ENCODE measurements around the gene PLXNB1. TPM values are rescaled to one million over a fixed set of nuclear protein-coding genes. Genes with fewer than 3 reads are reported as not detected.

Gene PLXNB1
- total RNA-seq, 2 donors from 2014 or later = 69.4 to 73.0 TPM

DNA sequence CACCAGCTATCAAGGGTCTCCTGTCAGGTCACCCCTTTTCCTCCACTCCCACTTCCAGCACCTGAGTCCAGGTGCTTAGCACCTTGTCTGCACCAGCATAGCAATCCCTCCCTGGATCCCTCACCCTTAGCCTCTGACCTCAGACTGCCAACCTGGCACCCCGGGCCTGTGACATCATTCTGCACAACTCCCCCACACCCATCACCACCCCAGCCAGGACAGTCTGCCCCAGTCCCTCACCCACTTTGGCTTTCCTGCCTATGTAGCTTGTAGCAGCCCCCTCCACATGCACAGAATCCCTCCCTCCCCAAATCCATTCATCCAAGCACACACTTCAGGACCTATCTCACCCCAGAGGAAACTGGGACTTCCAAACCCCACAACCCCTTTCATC lies 819 bp upstream of the PLXNB1 start:
- Histone ChIP-seq H3K27ac (peak overlapping the region; percentile 91 to 94), H3K9me3 (no peaks in the 10 kb centered on the region), H3K36me3 (no peaks in the 10 kb centered on the region), H3K4me3 (no peak overlapping the region), H3K4me1 (peaks cover 0 to 61% of the 10 kb centered on the region in 2 donors), H3K27me3 (no peaks in the 10 kb centered on the region)
- DNase-seq (ENCODE audit: low spot score) = no peak
- TF ChIP-seq, protein P1, sequence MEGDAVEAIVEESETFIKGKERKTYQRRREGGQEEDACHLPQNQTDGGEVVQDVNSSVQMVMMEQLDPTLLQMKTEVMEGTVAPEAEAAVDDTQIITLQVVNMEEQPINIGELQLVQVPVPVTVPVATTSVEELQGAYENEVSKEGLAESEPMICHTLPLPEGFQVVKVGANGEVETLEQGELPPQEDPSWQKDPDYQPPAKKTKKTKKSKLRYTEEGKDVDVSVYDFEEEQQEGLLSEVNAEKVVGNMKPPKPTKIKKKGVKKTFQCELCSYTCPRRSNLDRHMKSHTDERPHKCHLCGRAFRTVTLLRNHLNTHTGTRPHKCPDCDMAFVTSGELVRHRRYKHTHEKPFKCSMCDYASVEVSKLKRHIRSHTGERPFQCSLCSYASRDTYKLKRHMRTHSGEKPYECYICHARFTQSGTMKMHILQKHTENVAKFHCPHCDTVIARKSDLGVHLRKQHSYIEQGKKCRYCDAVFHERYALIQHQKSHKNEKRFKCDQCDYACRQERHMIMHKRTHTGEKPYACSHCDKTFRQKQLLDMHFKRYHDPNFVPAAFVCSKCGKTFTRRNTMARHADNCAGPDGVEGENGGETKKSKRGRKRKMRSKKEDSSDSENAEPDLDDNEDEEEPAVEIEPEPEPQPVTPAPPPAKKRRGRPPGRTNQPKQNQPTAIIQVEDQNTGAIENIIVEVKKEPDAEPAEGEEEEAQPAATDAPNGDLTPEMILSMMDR (IDR thresholded peaks at IDR 0.05) = no peak

DNA sequence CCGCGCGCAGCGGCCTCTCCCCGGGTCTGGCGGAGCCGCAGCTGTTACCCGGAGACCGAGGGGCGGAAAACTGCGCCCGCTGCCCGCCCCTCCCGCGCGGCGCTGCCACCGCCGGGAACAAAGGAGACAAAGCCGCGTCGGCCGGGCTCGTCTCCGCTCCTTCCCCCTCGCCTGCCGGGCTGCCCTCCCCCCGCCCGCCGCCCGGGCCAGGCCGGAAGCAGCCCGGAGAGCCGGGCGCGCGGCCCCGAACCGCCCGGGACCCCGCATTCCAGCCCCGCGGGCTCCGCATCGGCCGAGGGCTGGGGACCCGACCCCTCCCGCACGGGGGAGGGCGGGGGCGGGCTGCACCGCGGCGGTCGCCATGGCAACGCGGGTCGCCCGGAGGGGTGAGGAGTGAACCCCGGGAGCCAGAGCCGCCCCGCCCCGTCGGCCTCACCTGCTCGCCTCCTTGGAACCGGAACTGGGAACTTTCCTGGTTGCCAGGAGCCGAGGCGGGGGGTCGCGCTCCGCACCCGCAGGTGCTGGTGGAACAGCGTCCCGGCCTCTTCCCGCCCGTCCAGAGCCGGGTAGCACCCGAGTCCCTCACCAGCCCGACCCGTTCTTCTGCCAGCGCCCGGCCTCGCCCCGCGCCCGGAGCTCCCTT lies 448 bp downstream of the PLXNB1 start:
- Histone ChIP-seq H3K9me3 (no peaks in the 10 kb centered on the region), H3K27me3 (no peaks in the 10 kb centered on the region), H3K27ac (peak overlapping the region; percentile 91 to 94), H3K4me1 (peaks cover 0 to 70% of the 10 kb centered on the region in 2 donors), H3K36me3 (no peaks in the 10 kb centered on the region), H3K4me3 (peak overlapping the region; percentile 79 to 82)
- TF ChIP-seq, protein P1 (IDR thresholded peaks at IDR 0.05) = no peak
- no peak for DNase-seq (ENCODE audit: low spot score)

DNA sequence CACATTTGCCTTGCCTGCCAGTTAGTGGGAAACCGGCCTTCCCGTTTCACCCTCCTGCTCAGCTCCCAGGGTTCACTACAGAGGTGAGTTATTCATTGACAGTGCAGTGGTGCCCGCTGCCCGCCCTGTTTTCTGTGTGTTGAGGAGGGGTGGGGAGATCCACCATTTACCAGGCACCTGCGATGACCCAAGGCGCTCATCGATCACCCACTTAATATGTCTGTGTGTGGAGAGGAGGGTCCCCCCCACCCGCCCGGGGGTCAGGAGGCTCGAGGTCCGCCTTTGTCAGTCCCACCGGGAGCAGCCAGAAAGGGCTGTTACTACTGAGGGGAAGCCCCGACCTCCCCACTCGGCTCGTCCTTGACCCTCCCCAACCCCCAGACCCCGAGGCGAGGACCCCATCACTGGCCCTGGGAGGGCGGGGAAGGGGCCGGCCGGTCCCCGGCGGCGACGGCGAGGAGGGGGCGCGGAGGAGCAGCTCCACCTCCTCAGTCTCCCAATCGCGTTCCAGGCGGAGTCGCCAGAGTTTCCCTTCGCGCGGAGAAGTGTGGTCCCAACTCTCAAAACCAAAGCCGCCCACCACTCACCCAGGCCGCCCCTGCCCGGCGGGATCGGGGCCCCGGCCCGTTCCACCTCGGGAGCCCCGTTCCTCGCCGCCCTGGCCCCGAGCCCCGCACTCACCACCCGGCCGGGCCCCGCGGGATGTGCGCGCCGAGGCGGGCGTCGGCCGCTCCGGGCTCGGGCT lies 1.1 kb downstream of the PLXNB1 start:
- H3K4me1 ChIP-seq = peaks cover 0 to 70% of the 10 kb centered on the region in 2 donors
- no peaks in the 10 kb centered on the region for H3K9me3 ChIP-seq
- no peaks in the 10 kb centered on the region for H3K27me3 ChIP-seq
- H3K4me3 ChIP-seq = peak overlapping the region; percentile 79 to 82
- peak overlapping the region; percentile 91 to 94 for H3K27ac ChIP-seq
- H3K36me3 ChIP-seq = no peaks in the 10 kb centered on the region
- DNase-seq (ENCODE audit: low spot score) = no peak
- TF ChIP-seq, protein P1 (IDR thresholded peaks at IDR 0.05) = no peak

DNA sequence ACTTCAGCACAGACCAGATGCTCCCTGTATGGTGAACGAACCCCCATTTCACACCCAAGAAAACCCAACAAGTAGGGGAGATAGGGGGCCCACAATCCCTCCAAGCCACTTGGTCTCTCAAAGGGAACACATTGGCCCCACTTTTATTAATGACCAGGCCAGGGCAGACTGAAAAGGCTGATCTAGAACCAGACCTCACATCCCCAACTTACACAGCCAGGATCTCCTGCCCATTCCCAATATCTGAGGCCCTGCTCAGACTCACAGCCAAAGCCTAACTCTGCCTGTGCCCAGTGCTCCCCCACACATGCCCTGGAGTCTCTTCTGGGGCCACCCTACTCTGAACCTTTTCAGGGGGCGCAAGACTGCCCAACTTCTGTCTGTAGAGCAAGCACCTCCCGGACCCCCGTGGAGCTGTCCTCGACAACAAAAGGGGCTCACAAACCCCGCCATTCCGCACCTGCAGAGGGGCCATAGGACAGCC lies 1.8 kb downstream of the PLXNB1 start:
- DNase-seq (ENCODE audit: low spot score) = no peak
- Histone ChIP-seq H3K27me3 (no peaks in the 10 kb centered on the region), H3K27ac (peak overlapping the region; percentile 91 to 94), H3K36me3 (no peaks in the 10 kb centered on the region), H3K4me1 (peaks cover 0 to 70% of the 10 kb centered on the region in 2 donors), H3K9me3 (no peaks in the 10 kb centered on the region), H3K4me3 (peak overlapping the region; percentile 79 to 82)
- TF ChIP-seq, protein P1 (IDR thresholded peaks at IDR 0.05) = no peak

DNA sequence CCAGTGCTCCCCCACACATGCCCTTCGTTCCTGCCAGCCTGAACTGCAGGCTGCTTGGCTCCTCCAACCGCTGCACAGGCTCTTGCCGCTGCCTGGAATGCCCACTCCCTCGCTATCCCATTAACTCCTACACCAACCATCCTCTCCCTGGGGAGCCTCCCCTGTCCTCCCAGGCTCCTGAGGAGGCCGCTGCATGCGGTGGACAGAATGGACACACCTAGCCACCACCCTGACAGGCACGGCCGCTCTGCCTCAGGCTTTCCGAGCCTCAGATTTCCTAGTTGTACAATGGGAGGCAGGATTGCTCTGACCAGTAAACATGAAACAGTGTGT lies 2.3 kb downstream of the PLXNB1 start:
- TF ChIP-seq, protein P1 (IDR thresholded peaks at IDR 0.05) = no peak
- Histone ChIP-seq H3K27ac (peak overlapping the region; percentile 91 to 94), H3K9me3 (no peaks in the 10 kb centered on the region), H3K4me1 (peaks cover 0 to 76% of the 10 kb centered on the region in 2 donors), H3K27me3 (no peaks in the 10 kb centered on the region), H3K36me3 (no peaks in the 10 kb centered on the region), H3K4me3 (peak overlapping the region; percentile 79 to 82)
- no peak for DNase-seq (ENCODE audit: low spot score)

Data from right atrium auricular region (tissue), 2 donors.